Glutamatergic neuron (in vitro differentiated cells): ENCODE measurements around the gene OR1E1. TPM values are rescaled to one million over a fixed set of nuclear protein-coding genes. Genes with fewer than 3 reads are reported as not detected.
"Not testable (repeated sequence)": the region's sequence is repeated elsewhere in the genome, so short reads cannot be mapped to it uniquely, and the experiment has no call there.

Source experiments
- DNase-seq: peaks from one replicate; pipeline ENCODE4 v3.0.0; 2022
- H3K27ac Mint-ChIP-seq: one replicate; pipeline ENCODE4 v1.8.0; 2020; ENCODE audit warnings: mild to moderate bottlenecking, mixed read lengths, inconsistent platforms; ENCODE audit not compliant: unreplicated experiment
- H3K27me3 Mint-ChIP-seq: one replicate; pipeline ENCODE4 v1.8.0; 2020; ENCODE audit warnings: mild to moderate bottlenecking, moderate library complexity, mixed read lengths, inconsistent platforms; ENCODE audit not compliant: unreplicated experiment
- H3K36me3 Mint-ChIP-seq: one replicate; pipeline ENCODE4 v1.8.0; 2020; ENCODE audit warnings: mild to moderate bottlenecking, mixed read lengths, inconsistent platforms; ENCODE audit not compliant: unreplicated experiment
- H3K4me1 Mint-ChIP-seq: one replicate; pipeline ENCODE4 v1.8.0; 2020; ENCODE audit warnings: mild to moderate bottlenecking, low read depth, mixed read lengths, inconsistent platforms; ENCODE audit not compliant: unreplicated experiment
- H3K4me3 Mint-ChIP-seq: one replicate; pipeline ENCODE4 v1.8.0; 2020; ENCODE audit warnings: mild to moderate bottlenecking, mixed read lengths, inconsistent platforms; ENCODE audit not compliant: unreplicated experiment
- H3K9me3 Mint-ChIP-seq: one replicate; pipeline ENCODE4 v1.8.0; 2020; ENCODE audit warnings: mild to moderate bottlenecking, moderate library complexity, mixed read lengths, inconsistent platforms; ENCODE audit not compliant: unreplicated experiment
- CTCF ChIP-seq: fragments of 200-600 bp; sonication (generic); IDR thresholded peaks from one replicate; pipeline ENCODE4 v1.5.0; 2021; ENCODE audit not compliant: partially characterized antibody, unreplicated experiment
- total RNA-seq: library from RNA; stranded (reverse); fragmentation: NEBNext Ultra II Directional; extraction: Animal tissue kit (Norgen Biotek cat#: 25700); gene quantifications from one replicate; pipeline ENCODE4 v1.2.1, GENCODE V29; 2021; ENCODE audit not compliant: unreplicated experiment

Gene OR1E1
- total RNA-seq, 1 donor from 2014 or later = not detected

- H3K4me3 Mint-ChIP-seq = no peak overlapping the region
- no peaks in the 10 kb centered on the region for H3K27me3 Mint-ChIP-seq
- no peak for DNase-seq
- no peak overlapping the region for H3K27ac Mint-ChIP-seq
- no peak for TF ChIP-seq CTCF
- no peaks in the 10 kb centered on the region for H3K36me3 Mint-ChIP-seq
- H3K9me3 Mint-ChIP-seq = no peaks in the 10 kb centered on the region
- no peaks in the 10 kb centered on the region for H3K4me1 Mint-ChIP-seq
Observed at GRCh38 chr17:3418222-3418621, 20.0 kb upstream of the OR1E1 start.

GRCh38 chr17:3415610-3416009, 17.4 kb upstream of the OR1E1 start:
- Mint-ChIP-seq H3K36me3 (no peaks in the 10 kb centered on the region), H3K4me1 (no peaks in the 10 kb centered on the region), H3K9me3 (no peaks in the 10 kb centered on the region), H3K4me3 (no peak overlapping the region), H3K27me3 (no peaks in the 10 kb centered on the region), H3K27ac (no peak overlapping the region)
- no peak for TF ChIP-seq CTCF
- no peak for DNase-seq

GRCh38 chr17:3412216-3412615, 14.0 kb upstream of the OR1E1 start:
- not testable (repeated sequence) for H3K36me3 Mint-ChIP-seq, H3K27ac Mint-ChIP-seq, H3K4me1 Mint-ChIP-seq, DNase-seq, H3K27me3 Mint-ChIP-seq, H3K9me3 Mint-ChIP-seq, H3K4me3 Mint-ChIP-seq

- H3K4me1 Mint-ChIP-seq = no peaks in the 10 kb centered on the region
- H3K27ac Mint-ChIP-seq = no peak within 1 kb of the TSS
- no peaks in the 10 kb centered on the region for H3K27me3 Mint-ChIP-seq
- H3K9me3 Mint-ChIP-seq = no peaks in the 10 kb centered on the region
- H3K4me3 Mint-ChIP-seq = no peak within 1 kb of the TSS
- no peak for TF ChIP-seq CTCF
- H3K36me3 Mint-ChIP-seq = peaks cover 13% of the 10 kb centered on the region
- DNase-seq = no peak
Observed at GRCh38 chr17:3411070-3411469, 12.9 kb upstream of the OR1E1 start, which contains the start of gene OR3A3. Gene OR3A3 (plus strand): TSS chr17:3411370.

- H3K4me1 Mint-ChIP-seq, H3K4me3 Mint-ChIP-seq, DNase-seq, H3K27me3 Mint-ChIP-seq, H3K27ac Mint-ChIP-seq, H3K9me3 Mint-ChIP-seq: not testable (repeated sequence)
- peaks cover 14% of the 10 kb centered on the region for H3K36me3 Mint-ChIP-seq
Observed at GRCh38 chr17:3403856-3404255, 5.6 kb upstream of the OR1E1 start.

- Mint-ChIP-seq H3K4me3 (no peak overlapping the region), H3K27me3 (no peaks in the 10 kb centered on the region), H3K9me3 (no peaks in the 10 kb centered on the region), H3K27ac (no peak overlapping the region), H3K36me3 (peaks cover 8% of the 10 kb centered on the region), H3K4me1 (no peaks in the 10 kb centered on the region)
- no peak for DNase-seq
- TF ChIP-seq CTCF = no peak
Observed at GRCh38 chr17:3401786-3402185, 3.6 kb upstream of the OR1E1 start.
